H9 (cell line): ENCODE data around the gene CCR7. TPM values are rescaled to one million over a fixed set of nuclear protein-coding genes. Genes with fewer than 3 reads are reported as not detected.

Source experiments
- DNase-seq: peaks from one replicate; pipeline ENCODE4 v3.0.0-alpha.2; 2017
- H2AFZ ChIP-seq: one replicate; pipeline ENCODE4 v1.6.1; 2013; ENCODE audit warnings: mild to moderate bottlenecking, low read length, control low read depth, moderate library complexity
- H2AK5ac ChIP-seq: 2 replicates; pipeline ENCODE4 v1.6.1; 2013; ENCODE audit warnings: low read length, control low read depth, mixed read lengths; ENCODE audit not compliant: insufficient read length
- H2BK120ac ChIP-seq: one replicate; pipeline ENCODE4 v1.6.1; 2013; ENCODE audit warnings: low read depth, mild to moderate bottlenecking, low read length, control low read depth, inconsistent platforms; ENCODE audit not compliant: poor library complexity, severe bottlenecking
- H2BK12ac ChIP-seq: 2 replicates; pipeline ENCODE4 v1.6.1; 2013; ENCODE audit warnings: low read length, control low read depth, mixed read lengths, low read depth; ENCODE audit not compliant: insufficient read length
- H2BK15ac ChIP-seq: 2 replicates; pipeline ENCODE4 v1.6.1; 2013; ENCODE audit warnings: low read depth, low read length, control low read depth
- H2BK20ac ChIP-seq: one replicate; pipeline ENCODE4 v1.6.1; 2013; ENCODE audit warnings: low read depth, mild to moderate bottlenecking, low read length, control low read depth, inconsistent platforms; ENCODE audit not compliant: poor library complexity, severe bottlenecking
- H2BK5ac ChIP-seq: 2 replicates; pipeline ENCODE4 v1.6.1; 2013; ENCODE audit warnings: low read length, control low read depth, mixed read lengths; ENCODE audit not compliant: insufficient read length
- H3K14ac ChIP-seq: 2 replicates; pipeline ENCODE4 v1.6.1; 2013; ENCODE audit warnings: low read length, control low read depth; ENCODE audit not compliant: insufficient read depth
- H3K18ac ChIP-seq: 2 replicates; pipeline ENCODE4 v1.6.1; 2013; ENCODE audit warnings: low read depth, mild to moderate bottlenecking, mixed read lengths, low read length, control low read depth; ENCODE audit not compliant: insufficient read length
- H3K23ac ChIP-seq: 2 replicates; pipeline ENCODE4 v1.6.1; 2013; ENCODE audit warnings: low read length, control low read depth, mixed read lengths, low read depth; ENCODE audit not compliant: insufficient read length
- H3K23me2 ChIP-seq: 2 replicates; pipeline ENCODE4 v1.6.1; 2013; ENCODE audit warnings: low read depth, mild to moderate bottlenecking, mixed read lengths, low read length, control low read depth; ENCODE audit not compliant: insufficient read length, poor library complexity, severe bottlenecking
- H3K27ac ChIP-seq: 2 replicates; pipeline ENCODE4 v1.5.1; 2013; ENCODE audit warnings: low read length, control low read depth, mixed read lengths, low read depth; ENCODE audit not compliant: insufficient read length
- H3K27me3 ChIP-seq: 2 replicates; pipeline ENCODE4 v1.6.1; 2013; ENCODE audit warnings: low read length, control low read depth, inconsistent platforms; ENCODE audit not compliant: insufficient read depth
- H3K4ac ChIP-seq: 2 replicates; pipeline ENCODE4 v1.6.1; 2013; ENCODE audit warnings: low read depth, mild to moderate bottlenecking, control low read depth, inconsistent platforms, low read length, moderate library complexity
- H3K4me1 ChIP-seq: 2 replicates; pipeline ENCODE4 v1.6.1; 2013; ENCODE audit warnings: low read length, control low read depth, inconsistent platforms; ENCODE audit not compliant: insufficient read depth
- H3K4me2 ChIP-seq: 2 replicates; pipeline ENCODE4 v1.6.1; 2013; ENCODE audit warnings: low read length, control low read depth, mixed read lengths; ENCODE audit not compliant: insufficient read length, insufficient read depth
- H3K56ac ChIP-seq: 2 replicates; pipeline ENCODE4 v1.6.1; 2013; ENCODE audit warnings: low read depth, mild to moderate bottlenecking, mixed read lengths, low read length, control low read depth; ENCODE audit not compliant: insufficient read length
- H3K79me1 ChIP-seq: 2 replicates; pipeline ENCODE4 v1.6.1; 2013; ENCODE audit warnings: low read depth, mild to moderate bottlenecking, moderate library complexity, low read length, control low read depth, inconsistent platforms; ENCODE audit not compliant: insufficient read depth, poor library complexity, severe bottlenecking
- H3K79me2 ChIP-seq: 2 replicates; pipeline ENCODE4 v1.6.1; 2013; ENCODE audit warnings: low read length, control low read depth, inconsistent platforms; ENCODE audit not compliant: insufficient read depth
- H3K9ac ChIP-seq: 2 replicates; pipeline ENCODE4 v1.6.1; 2013; ENCODE audit warnings: low read length, control low read depth, mixed read lengths; ENCODE audit not compliant: insufficient read length; ENCODE audit errors: extremely low read depth
- H3K9me3 ChIP-seq: one replicate; pipeline ENCODE4 v1.6.1; 2013; ENCODE audit warnings: low read depth, low read length, inconsistent platforms; ENCODE audit not compliant: control insufficient read depth
- H3T11ph ChIP-seq: one replicate; pipeline ENCODE4 v1.6.1; 2013; ENCODE audit warnings: mild to moderate bottlenecking, low read length, control low read depth, inconsistent platforms
- H4K20me1 ChIP-seq: one replicate; pipeline ENCODE4 v1.6.1; 2013; ENCODE audit not compliant: control insufficient read depth, insufficient read length, insufficient read depth
- H4K5ac ChIP-seq: 2 replicates; pipeline ENCODE4 v1.6.1; 2013; ENCODE audit warnings: low read depth, mild to moderate bottlenecking, mixed read lengths, low read length, control low read depth; ENCODE audit not compliant: insufficient read length
- H4K8ac ChIP-seq: replicated peaks from 2 replicates; pipeline ENCODE4 v1.6.1; 2013; ENCODE audit warnings: low read length, control low read depth, mixed read lengths, low read depth; ENCODE audit not compliant: insufficient read length
- H4K91ac ChIP-seq: 2 replicates; pipeline ENCODE4 v1.6.1; 2013; ENCODE audit warnings: low read depth, mild to moderate bottlenecking, moderate library complexity, mixed read lengths, low read length, control low read depth; ENCODE audit not compliant: insufficient read length
- H3K27ac Mint-ChIP-seq, 3 experiments: 2 replicates in 2 of 3; 3 replicates in 1 of 3; pipeline ENCODE4 v1.8.0; 2020 to 2021; ENCODE audit warnings: mixed read lengths in 3 of 3, mild to moderate bottlenecking in 1 of 3, moderate library complexity in 1 of 3
- H3K27me3 Mint-ChIP-seq: 2 replicates; pipeline ENCODE4 v1.8.0; 2021; ENCODE audit warnings: low read depth, mild to moderate bottlenecking, moderate library complexity, mixed read lengths
- H3K36me3 Mint-ChIP-seq, 3 experiments: 2 replicates in 2 of 3; 3 replicates in 1 of 3; pipeline ENCODE4 v1.8.0; 2020 to 2021; ENCODE audit warnings: low read depth in 3 of 3, mixed read lengths in 3 of 3; ENCODE audit not compliant: insufficient read depth in 1 of 3
- H3K4me1 Mint-ChIP-seq, 2 experiments: 2 replicates each; pipeline ENCODE4 v1.8.0; 2020; ENCODE audit warnings: mixed read lengths in 2 of 2
- H3K4me3 Mint-ChIP-seq, 2 experiments: 2 replicates in 1 of 2; 3 replicates in 1 of 2; pipeline ENCODE4 v1.8.0; 2020 to 2021; ENCODE audit warnings: mild to moderate bottlenecking in 2 of 2, mixed read lengths in 2 of 2, moderate library complexity in 1 of 2
- H3K9me3 Mint-ChIP-seq, 2 experiments: 2 replicates in 1 of 2; 3 replicates in 1 of 2; pipeline ENCODE4 v1.8.0; 2020; ENCODE audit warnings: mild to moderate bottlenecking in 2 of 2, mixed read lengths in 2 of 2, moderate library complexity in 1 of 2
- CTCF ChIP-seq: fragments of 200-600 bp; sonication (generic); conservative IDR thresholded peaks from 3 replicates; pipeline ENCODE4 v1.8.0; 2021; ENCODE audit warnings: antibody characterized with exemption, mild to moderate bottlenecking
- WGBS: extraction: QIAGEN DNeasy Blood & Tissue Kit; methylation state at CpG from one replicate; pipeline ENCODE4 v1.1.7; 2013; ENCODE audit warnings: missing lambda C conversion rate, low lambda C conversion rate, mixed read lengths; ENCODE audit not compliant: insufficient read length; ENCODE audit errors: extremely low coverage; 5-methylcytosine and 5-hydroxymethylcytosine counted together
- long read RNA-seq: library from polyadenylated mRNA; unstranded; transcript quantifications from one replicate; pipeline ENCODE4 v2.0.0, GENCODE V29; 2020
- total RNA-seq: library from RNA; stranded (reverse); gene quantifications from 2 replicates; pipeline ENCODE4 v1.2.1, GENCODE V29; 2021

The CCR7 gene
- 0.31 TPM in 1 of 2 replicates, not detected in the other for total RNA-seq
- long read RNA-seq, partial matches to known transcripts, result 0 of 1 reads
- long read RNA-seq, other reads (novel, unspliced or antisense), result 0 of 1 reads

- no peaks in the 10 kb centered on the region for H3K79me2 ChIP-seq
- H3K23me2 ChIP-seq, result no peaks in the 10 kb centered on the region
- no peaks in the 10 kb centered on the region for H3K4me1 ChIP-seq
- no peak within 1 kb of the TSS for H3K18ac ChIP-seq
- H2BK12ac ChIP-seq, result no peak within 1 kb of the TSS
- H3K27me3 ChIP-seq, result no peaks in the 10 kb centered on the region
- H3K9me3 ChIP-seq, result no peaks in the 10 kb centered on the region
- H2AFZ ChIP-seq, result no peak within 1 kb of the TSS
- Mint-ChIP-seq H3K36me3 (peaks cover 3 to 5% (median 4%) of the 10 kb centered on the region in 3 experiments; a peak in 5 of 7 replicates), H3K27ac (peak within 1 kb of the TSS in 1 of 3 experiments; percentile 17; a peak in 1 of 7 replicates), H3K9me3 (peaks cover 12 to 13% of the 10 kb centered on the region in 2 experiments; a peak in 3 of 5 replicates), H3K4me1 (peaks cover 36 to 42% of the 10 kb centered on the region in 2 experiments), H3K27me3 (peaks cover 25% of the 10 kb centered on the region), H3K4me3 (no peak within 1 kb of the TSS; a peak in 1 of 5 replicates)
- H2BK15ac ChIP-seq, result no peak within 1 kb of the TSS
- no peak within 1 kb of the TSS for H4K8ac ChIP-seq
- H3T11ph ChIP-seq, result no peak within 1 kb of the TSS
- no peak within 1 kb of the TSS for H2AK5ac ChIP-seq
- H4K20me1 ChIP-seq, result no peaks in the 10 kb centered on the region
- H2BK20ac ChIP-seq, result no peak within 1 kb of the TSS
- H4K91ac ChIP-seq, result no peak within 1 kb of the TSS
- no peak within 1 kb of the TSS for H3K4ac ChIP-seq
- H3K4me2 ChIP-seq, result no peak within 1 kb of the TSS
- no peak for TF ChIP-seq CTCF
- H2BK120ac ChIP-seq, result no peak within 1 kb of the TSS
- H3K9ac ChIP-seq, result no peak within 1 kb of the TSS
- peak; percentile 38 for DNase-seq
- H2BK5ac ChIP-seq, result no peak within 1 kb of the TSS
- no peaks in the 10 kb centered on the region for H3K79me1 ChIP-seq
- H3K56ac ChIP-seq, result no peak within 1 kb of the TSS
- no peak within 1 kb of the TSS for H3K14ac ChIP-seq
- no CpG with 5 or more reads among the region's 12 CpGs for WGBS
- no peak within 1 kb of the TSS for H4K5ac ChIP-seq
- H3K23ac ChIP-seq, result no peak within 1 kb of the TSS
- no peak within 1 kb of the TSS for H3K27ac ChIP-seq
Measured at GRCh38 chr17:40564883-40565768, at the start of gene CCR7. Gene CCR7 (minus strand): TSS chr17:40565472. CDS start chr17:40565409, 63 bp downstream.
